MCF 10A (cell line): ENCODE results near the gene SPATA13. TPM values are rescaled to one million over a fixed set of nuclear protein-coding genes. Genes with fewer than 3 reads are reported as not detected.
A peak's percentile ranks its signal among the peaks of the same experiment; 100 is the strongest.

Source experiments
- BruUV-seq: library from RNA; stranded (reverse); fragments of 400-500 nt; replicated peaks from 2 replicates; lab custom pipeline; 2021; lab: Mats Ljungman, UMichigan
- CTCF ChIA-PET: fragments of 300-600 bp; sonication (Branson Sonifier 250); formaldehyde crosslinking; extraction: SDS; loops from one replicate; lab custom pipeline; 2021; ENCODE audit warnings: antibody characterized with exemption, inconsistent platforms; lab: Yijun Ruan, JAX
- POLR2A ChIA-PET: fragments of 300-600, 350-650 bp; sonication (Branson Sonifier 250); formaldehyde crosslinking; extraction: SDS; loops from one replicate; lab custom pipeline; 2020; ENCODE audit warnings: antibody characterized with exemption, inconsistent platforms; lab: Yijun Ruan, JAX
- DNase-seq: peaks from one replicate; pipeline ENCODE4 v3.0.0-alpha.2; 2018; ENCODE audit not compliant: unreplicated experiment
- H3K27ac Mint-ChIP-seq: one replicate; pipeline ENCODE4 v1.8.0; 2022; ENCODE audit warnings: mild to moderate bottlenecking, low read depth, mixed read lengths; ENCODE audit not compliant: unreplicated experiment
- H3K27me3 Mint-ChIP-seq: one replicate; pipeline ENCODE4 v1.8.0; 2022; ENCODE audit warnings: mixed read lengths; ENCODE audit not compliant: insufficient read depth, unreplicated experiment
- H3K36me3 Mint-ChIP-seq: one replicate; pipeline ENCODE4 v1.8.0; 2022; ENCODE audit warnings: mild to moderate bottlenecking, moderate library complexity, mixed read lengths; ENCODE audit not compliant: insufficient read depth, unreplicated experiment
- H3K4me1 Mint-ChIP-seq: one replicate; pipeline ENCODE4 v1.8.0; 2022; ENCODE audit warnings: mixed read lengths; ENCODE audit not compliant: insufficient read depth, unreplicated experiment
- H3K4me3 Mint-ChIP-seq: one replicate; pipeline ENCODE4 v1.8.0; 2022; ENCODE audit warnings: mild to moderate bottlenecking, moderate library complexity, mixed read lengths; ENCODE audit not compliant: unreplicated experiment
- H3K9me3 Mint-ChIP-seq: one replicate; pipeline ENCODE4 v1.8.0; 2022; ENCODE audit warnings: mixed read lengths; ENCODE audit not compliant: unreplicated experiment
- CTCF ChIP-seq: fragments of 200-600 bp; IDR thresholded peaks from one replicate; pipeline ENCODE4 v1.8.0; 2022; ENCODE audit warnings: antibody characterized with exemption, mild to moderate bottlenecking; ENCODE audit not compliant: unreplicated experiment
- intact Hi-C: fragments of 100-400 bp; cut with micrococcal nuclease; formaldehyde crosslinking; loops from 2 replicates; pipeline ENCODE4 v1.14.1; 2022
- total RNA-seq: library from RNA; stranded (reverse); gene quantifications from 2 replicates; pipeline ENCODE4 v1.2.3, GENCODE V29; 2022

The SPATA13 gene
- total RNA-seq, 1 experiment from 2014 or later = 2.2 TPM

GRCh38 chr13:24161010-24161775, 673 bp downstream of the SPATA13 start:
- TF ChIP-seq CTCF = no peak
- H3K4me3 Mint-ChIP-seq = peak overlapping the region; percentile 80
- intact Hi-C loops = loop anchor here (1.0 kb wide), 1 partner anchor 108 kb away; no protein-coding TSS in a partner anchor
- CTCF ChIA-PET = interaction anchor here (0.6 to 0.7 kb wide), 2 partner anchors 9 to 21 kb away, joined by 3 to 4 read pairs; no protein-coding TSS in a partner anchor
- peak overlapping the region; percentile 39 for H3K27ac Mint-ChIP-seq
- peak; percentile 18 for DNase-seq
- no peaks in the 10 kb centered on the region for H3K9me3 Mint-ChIP-seq
- no peaks in the 10 kb centered on the region for H3K27me3 Mint-ChIP-seq
- no peaks in the 10 kb centered on the region for H3K36me3 Mint-ChIP-seq
- BruUV-seq = no TSS peak
- POLR2A ChIA-PET = interaction anchor here (0.6 to 1.3 kb wide), 6 partner anchors 11 to 111 kb away, joined by 3 to 5 read pairs (median 3); no protein-coding TSS in a partner anchor
- peaks cover 10% of the 10 kb centered on the region for H3K4me1 Mint-ChIP-seq

- no peaks in the 10 kb centered on the region for H3K36me3 Mint-ChIP-seq
- peaks cover 10% of the 10 kb centered on the region for H3K4me1 Mint-ChIP-seq
- H3K9me3 Mint-ChIP-seq = no peaks in the 10 kb centered on the region
- POLR2A ChIA-PET = interaction anchor here (1.1 to 1.3 kb wide), 3 partner anchors 12 to 19 kb away, joined by 3 to 5 read pairs (median 3); no protein-coding TSS in a partner anchor
- H3K4me3 Mint-ChIP-seq = peak overlapping the region; percentile 80
- DNase-seq = peak; percentile 3
- H3K27ac Mint-ChIP-seq = no peak overlapping the region
- TF ChIP-seq CTCF = no peak
- intact Hi-C loops = loop anchor here (1.0 kb wide), 1 partner anchor 109 kb away; no protein-coding TSS in a partner anchor
- BruUV-seq = no TSS peak
- CTCF ChIA-PET = no interaction called here
- no peaks in the 10 kb centered on the region for H3K27me3 Mint-ChIP-seq
These were observed 1.5 kb downstream of the SPATA13 start for GRCh38 chr13:24161980-24162525.

GRCh38 chr13:24162604-24163003, 2.1 kb downstream of the SPATA13 start:
- Mint-ChIP-seq H3K4me1 (peaks cover 10% of the 10 kb centered on the region), H3K4me3 (peak overlapping the region; percentile 80), H3K27ac (no peak overlapping the region), H3K27me3 (no peaks in the 10 kb centered on the region), H3K36me3 (no peaks in the 10 kb centered on the region), H3K9me3 (no peaks in the 10 kb centered on the region)
- TF ChIP-seq CTCF = no peak
- POLR2A ChIA-PET = interaction anchor here (1.2 kb wide), 1 partner anchor 17 kb away, joined by 3 read pairs; no protein-coding TSS in a partner anchor
- TSS peak; percentile 27 for BruUV-seq
- intact Hi-C loops = no loop called here
- CTCF ChIA-PET = interaction anchor here (0.6 kb wide), 1 partner anchor 25 kb away, joined by 3 read pairs; no protein-coding TSS in a partner anchor
- no peak for DNase-seq

GRCh38 chr13:24165746-24166145, 5.2 kb downstream of the SPATA13 start:
- CTCF ChIA-PET = no interaction called here
- POLR2A ChIA-PET = no interaction called here
- Mint-ChIP-seq H3K27me3 (no peaks in the 10 kb centered on the region), H3K27ac (no peak overlapping the region), H3K36me3 (no peaks in the 10 kb centered on the region), H3K9me3 (no peaks in the 10 kb centered on the region), H3K4me3 (no peak overlapping the region), H3K4me1 (peaks cover 10% of the 10 kb centered on the region)
- intact Hi-C loops = no loop called here
- no TSS peak for BruUV-seq
- DNase-seq = no peak
- no peak for TF ChIP-seq CTCF
